Activated T-helper 17 cell treated with anti-CD3 and anti-CD28 coated beads, Interleukin-2, amount 50 U/mL, for 72 hours (primary cell): Measurements from ENCODE around the gene ABCF3. TPM values are rescaled to one million over a fixed set of nuclear protein-coding genes. Genes with fewer than 3 reads are reported as not detected.
A peak's percentile ranks its signal among the peaks of the same experiment; 100 is the strongest.
"Not testable (repeated sequence)": the region's sequence is repeated elsewhere in the genome, so short reads cannot be mapped to it uniquely, and the experiment has no call there.

Source experiments
- ATAC-seq: fragments of 150-1000 bp; cut with Tn5 transposase; replicated peaks from 2 replicates; pipeline ENCODE4 v1.10.0; 2021; ENCODE audit warnings: mild to moderate bottlenecking, moderate library complexity
- H3K27ac Mint-ChIP-seq: one replicate; pipeline ENCODE4 v1.8.0; 2022; ENCODE audit warnings: mixed read lengths
- H3K27me3 Mint-ChIP-seq: one replicate; pipeline ENCODE4 v1.8.0; 2022; ENCODE audit warnings: mixed read lengths
- H3K36me3 Mint-ChIP-seq: one replicate; pipeline ENCODE4 v1.8.0; 2022; ENCODE audit warnings: low read depth, mild to moderate bottlenecking, mixed read lengths
- H3K4me1 Mint-ChIP-seq: one replicate; pipeline ENCODE4 v1.8.0; 2022; ENCODE audit warnings: mixed read lengths
- H3K4me3 Mint-ChIP-seq: one replicate; pipeline ENCODE4 v1.8.0; 2022; ENCODE audit warnings: mild to moderate bottlenecking, mixed read lengths
- H3K9me3 Mint-ChIP-seq: one replicate; pipeline ENCODE4 v1.8.0; 2022; ENCODE audit warnings: mixed read lengths
- total RNA-seq, 2 donors: library from RNA; stranded (reverse); gene quantifications; one replicate each; pipeline ENCODE4 v1.2.3, GENCODE V29; 2022

The ABCF3 gene
- total RNA-seq, 2 donors from 2014 or later, result 75.5 to 93.5 TPM

DNA sequence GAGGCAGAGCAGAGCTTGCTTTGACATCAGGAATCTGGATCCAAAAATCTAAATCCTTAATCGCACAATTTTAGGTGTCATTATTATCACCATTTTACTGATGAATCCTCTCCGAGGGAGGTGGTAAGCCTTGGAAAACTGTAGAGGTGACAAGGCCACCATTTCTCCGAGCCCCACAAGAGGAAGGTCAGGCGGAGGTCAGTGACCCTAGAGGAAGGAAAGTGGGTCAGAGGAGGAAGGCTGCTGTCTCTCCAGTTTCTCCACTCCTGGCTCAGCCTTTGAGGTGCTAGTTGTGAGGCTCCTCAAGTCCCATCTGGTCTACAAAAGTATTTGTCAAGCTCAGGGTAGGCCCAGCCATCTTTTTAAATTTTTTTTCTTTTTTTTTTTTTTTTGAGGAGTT lies 27.6 kb upstream of the ABCF3 start:
- Mint-ChIP-seq H3K4me1 (peaks cover 17% of the 10 kb centered on the region), H3K4me3 (peak overlapping the region; percentile 94), H3K27ac (no peak overlapping the region), H3K9me3 (no peaks in the 10 kb centered on the region), H3K36me3 (peaks cover 26% of the 10 kb centered on the region), H3K27me3 (no peaks in the 10 kb centered on the region)
- no peak for ATAC-seq

DNA sequence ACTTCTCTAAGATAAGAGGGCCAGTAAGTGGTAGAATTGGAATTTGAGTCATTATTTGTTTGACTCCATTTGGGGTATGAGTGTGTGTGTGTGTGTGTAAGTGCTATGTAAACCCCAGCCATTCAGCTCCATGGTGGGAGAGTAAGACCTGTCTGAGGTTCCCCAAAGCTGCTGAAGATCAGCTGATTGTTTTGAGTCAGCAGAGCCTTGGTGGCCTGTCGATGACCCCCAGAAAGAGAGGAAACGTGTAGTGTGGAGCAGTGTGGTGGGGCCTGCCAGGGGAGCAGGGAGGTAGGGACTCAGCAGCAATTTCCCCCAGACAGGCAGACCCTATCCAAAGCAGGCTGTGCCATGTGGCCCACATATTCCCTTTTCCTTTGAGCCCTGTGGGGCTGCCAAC lies 25.5 kb upstream of the ABCF3 start:
- Mint-ChIP-seq H3K36me3 (peaks cover 47% of the 10 kb centered on the region), H3K4me1 (peaks cover 17% of the 10 kb centered on the region), H3K9me3 (no peaks in the 10 kb centered on the region), H3K4me3 (no peak overlapping the region), H3K27me3 (no peaks in the 10 kb centered on the region), H3K27ac (peak overlapping the region; percentile 77)
- no peak for ATAC-seq

DNA sequence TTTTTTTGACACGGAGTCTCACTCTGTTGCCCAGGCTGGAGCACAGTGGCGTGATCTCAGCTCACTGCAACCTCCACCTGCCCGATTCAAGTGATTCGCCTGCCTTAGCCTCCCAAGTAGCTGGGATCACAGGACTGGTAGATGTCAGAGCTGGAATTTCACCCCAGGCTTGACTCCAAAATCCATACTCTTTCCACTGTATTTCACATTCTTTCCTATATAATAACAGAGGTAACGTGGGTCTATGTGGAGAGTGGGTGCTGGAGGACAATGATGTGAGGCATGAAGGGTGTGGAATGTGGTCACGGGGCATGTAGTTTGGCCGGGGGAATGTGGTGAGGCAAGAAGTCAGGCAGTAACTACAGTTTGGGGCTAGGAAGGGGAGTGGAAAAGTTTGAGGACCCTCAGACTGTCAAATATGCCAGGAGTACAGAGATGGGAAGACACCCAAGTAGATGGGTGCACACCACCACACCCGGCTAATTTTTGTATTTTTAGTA lies 23.4 kb upstream of the ABCF3 start:
- peaks cover 11% of the 10 kb centered on the region for H3K4me1 Mint-ChIP-seq
- not testable (repeated sequence) for H3K4me3 Mint-ChIP-seq

DNA sequence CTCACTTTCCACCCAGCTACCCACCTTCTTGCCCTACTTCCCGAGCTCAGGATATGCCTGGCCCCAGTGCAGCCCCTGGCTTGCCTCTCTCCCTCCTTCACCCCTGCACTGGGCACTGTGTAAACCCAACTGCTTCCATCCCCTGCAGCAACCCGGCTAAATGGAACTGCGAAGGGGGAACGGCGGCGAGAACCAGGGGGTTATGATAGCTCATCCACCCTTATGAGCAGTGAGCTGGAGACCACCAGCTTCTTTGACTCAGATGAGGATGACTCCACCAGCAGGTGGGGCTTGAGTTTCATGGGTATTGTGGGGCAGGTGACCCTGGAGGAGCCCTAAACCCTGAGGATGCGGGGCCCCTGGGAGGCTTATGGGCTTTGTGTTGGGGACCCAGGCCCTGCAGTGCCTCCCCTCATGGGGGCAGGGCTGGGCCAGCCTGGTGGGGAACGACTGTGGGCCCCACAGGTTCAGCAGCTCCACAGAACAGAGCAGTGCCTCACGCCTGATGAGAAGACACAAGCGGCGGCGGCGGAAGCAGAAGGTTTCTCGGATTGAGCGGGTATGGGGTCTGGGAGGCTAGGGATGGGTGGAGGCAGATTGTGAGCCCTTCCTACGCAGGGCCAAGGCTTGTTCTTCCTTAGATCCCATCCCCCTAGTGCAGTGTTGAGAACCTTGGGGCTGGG lies 21.2 kb upstream of the ABCF3 start:
- no peak for ATAC-seq
- Mint-ChIP-seq H3K27me3 (no peaks in the 10 kb centered on the region), H3K9me3 (no peaks in the 10 kb centered on the region), H3K27ac (no peak overlapping the region), H3K4me1 (peaks cover 11% of the 10 kb centered on the region), H3K36me3 (peaks cover 70% of the 10 kb centered on the region), H3K4me3 (no peak overlapping the region)

More for the DNA sequence above, 23.4 kb upstream of the ABCF3 start:
- H3K36me3 Mint-ChIP-seq, result peaks cover 66% of the 10 kb centered on the region
- not testable (repeated sequence) for H3K27ac Mint-ChIP-seq, H3K9me3 Mint-ChIP-seq, ATAC-seq, H3K27me3 Mint-ChIP-seq

DNA sequence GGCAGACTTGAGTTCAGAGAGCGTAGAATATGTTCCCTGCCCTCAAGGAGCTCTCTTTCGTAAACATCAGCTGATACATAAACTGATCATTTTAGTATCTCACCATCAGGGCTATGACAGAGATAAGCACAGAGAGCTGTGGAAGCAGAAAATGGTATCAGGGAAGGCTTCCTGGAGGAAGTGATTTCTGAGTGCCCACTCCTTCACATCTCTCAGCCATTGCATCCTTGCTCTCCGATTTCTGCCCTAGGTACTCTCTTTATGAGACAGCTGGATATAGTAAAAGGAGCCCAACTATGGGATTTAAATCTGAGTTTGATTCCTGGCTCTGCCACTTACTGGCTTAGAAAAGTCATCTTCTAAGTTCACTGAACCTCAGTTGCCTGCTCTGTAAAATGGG lies 20.5 kb upstream of the ABCF3 start:
- ATAC-seq, result no peak
- no peaks in the 10 kb centered on the region for H3K27me3 Mint-ChIP-seq
- H3K4me1 Mint-ChIP-seq, result peaks cover 6% of the 10 kb centered on the region
- no peaks in the 10 kb centered on the region for H3K9me3 Mint-ChIP-seq
- H3K27ac Mint-ChIP-seq, result no peak overlapping the region
- H3K36me3 Mint-ChIP-seq, result peaks cover 70% of the 10 kb centered on the region
- H3K4me3 Mint-ChIP-seq, result no peak overlapping the region

DNA sequence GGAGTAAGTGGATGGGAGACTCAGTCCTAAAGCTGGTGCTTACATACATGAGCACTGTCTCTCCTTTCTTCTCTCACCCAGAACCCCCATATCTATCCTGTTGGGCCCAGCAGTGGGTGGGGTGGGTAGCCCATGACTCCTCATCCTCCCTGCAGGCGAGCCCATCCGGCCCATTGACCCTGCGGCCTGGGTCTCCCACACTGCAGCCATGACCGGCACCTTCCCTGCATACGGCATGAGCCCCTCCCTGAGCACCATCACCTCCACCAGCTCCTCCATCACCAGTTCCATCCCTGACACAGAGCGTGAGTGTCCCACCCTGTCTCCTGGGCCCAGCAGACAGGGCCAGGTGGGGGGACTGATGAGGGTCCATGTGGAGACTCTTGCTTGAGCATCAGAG lies 19.3 kb upstream of the ABCF3 start:
- H3K36me3 Mint-ChIP-seq, result peaks cover 76% of the 10 kb centered on the region
- peaks cover 7% of the 10 kb centered on the region for H3K4me1 Mint-ChIP-seq
- ATAC-seq, result no peak
- no peak overlapping the region for H3K27ac Mint-ChIP-seq
- H3K9me3 Mint-ChIP-seq, result no peaks in the 10 kb centered on the region
- H3K4me3 Mint-ChIP-seq, result no peak overlapping the region
- no peaks in the 10 kb centered on the region for H3K27me3 Mint-ChIP-seq

DNA sequence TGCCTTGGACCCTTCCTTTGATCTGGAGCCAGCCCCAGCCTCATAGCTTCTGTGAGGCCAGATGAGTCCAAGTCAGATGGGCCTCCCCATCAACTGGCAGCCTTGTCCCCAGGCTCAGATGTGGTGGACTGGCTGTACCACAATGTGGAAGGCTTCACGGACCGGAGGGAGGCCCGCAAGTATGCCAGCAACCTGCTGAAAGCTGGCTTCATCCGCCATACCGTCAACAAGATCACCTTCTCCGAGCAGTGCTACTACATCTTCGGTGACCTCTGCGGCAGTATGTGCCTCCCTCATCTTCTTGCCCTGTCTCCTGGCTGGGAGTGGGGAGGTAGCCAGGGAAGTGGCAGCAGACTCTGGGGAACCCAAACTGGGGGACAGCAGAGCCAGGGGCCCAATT lies 18.2 kb upstream of the ABCF3 start:
- Mint-ChIP-seq H3K9me3 (no peaks in the 10 kb centered on the region), H3K4me1 (peaks cover 9% of the 10 kb centered on the region), H3K27me3 (no peaks in the 10 kb centered on the region), H3K27ac (no peak overlapping the region), H3K36me3 (peaks cover 71% of the 10 kb centered on the region), H3K4me3 (no peak overlapping the region)
- no peak for ATAC-seq

DNA sequence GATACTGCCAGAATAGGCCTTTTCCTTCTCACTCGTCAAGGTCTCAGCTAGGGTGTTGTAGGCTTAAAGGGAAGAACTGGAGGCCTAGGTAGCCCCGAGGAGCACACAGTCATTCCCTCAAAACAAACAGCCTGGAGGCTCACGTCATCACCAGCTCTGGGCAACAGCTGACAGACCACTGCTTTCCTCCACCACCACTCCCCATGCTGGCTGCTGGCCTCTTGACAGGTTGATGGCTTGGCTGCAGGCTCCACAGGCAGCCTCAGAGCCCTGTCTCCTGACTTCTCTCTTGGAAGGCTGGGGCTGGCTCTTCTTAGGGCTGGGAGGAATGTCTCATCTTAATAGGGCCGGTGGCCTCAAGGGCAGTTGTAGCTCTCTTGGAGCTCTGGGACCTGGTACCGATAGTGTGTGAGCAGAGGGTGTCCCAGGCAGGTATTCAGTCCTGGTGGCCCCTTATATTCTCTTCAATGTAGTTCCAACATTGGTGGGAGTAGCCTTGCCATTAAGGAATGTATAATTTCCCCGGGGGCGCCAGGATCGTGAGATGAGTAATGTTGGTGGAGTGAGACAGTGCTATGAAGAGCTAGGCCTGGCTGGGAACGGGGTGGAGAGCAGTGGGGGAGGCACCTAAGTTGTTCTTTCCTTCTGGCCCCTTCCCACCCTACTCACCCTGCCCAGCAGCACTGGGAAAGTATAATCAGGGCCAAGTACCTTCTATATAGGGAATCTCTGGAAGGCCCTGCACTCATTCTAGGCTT lies 17.5 kb upstream of the ABCF3 start:
- Mint-ChIP-seq H3K4me1 (peaks cover 9% of the 10 kb centered on the region), H3K9me3 (no peaks in the 10 kb centered on the region), H3K27me3 (no peaks in the 10 kb centered on the region), H3K4me3 (no peak overlapping the region), H3K36me3 (peaks cover 64% of the 10 kb centered on the region), H3K27ac (no peak overlapping the region)
- ATAC-seq, result no peak

DNA sequence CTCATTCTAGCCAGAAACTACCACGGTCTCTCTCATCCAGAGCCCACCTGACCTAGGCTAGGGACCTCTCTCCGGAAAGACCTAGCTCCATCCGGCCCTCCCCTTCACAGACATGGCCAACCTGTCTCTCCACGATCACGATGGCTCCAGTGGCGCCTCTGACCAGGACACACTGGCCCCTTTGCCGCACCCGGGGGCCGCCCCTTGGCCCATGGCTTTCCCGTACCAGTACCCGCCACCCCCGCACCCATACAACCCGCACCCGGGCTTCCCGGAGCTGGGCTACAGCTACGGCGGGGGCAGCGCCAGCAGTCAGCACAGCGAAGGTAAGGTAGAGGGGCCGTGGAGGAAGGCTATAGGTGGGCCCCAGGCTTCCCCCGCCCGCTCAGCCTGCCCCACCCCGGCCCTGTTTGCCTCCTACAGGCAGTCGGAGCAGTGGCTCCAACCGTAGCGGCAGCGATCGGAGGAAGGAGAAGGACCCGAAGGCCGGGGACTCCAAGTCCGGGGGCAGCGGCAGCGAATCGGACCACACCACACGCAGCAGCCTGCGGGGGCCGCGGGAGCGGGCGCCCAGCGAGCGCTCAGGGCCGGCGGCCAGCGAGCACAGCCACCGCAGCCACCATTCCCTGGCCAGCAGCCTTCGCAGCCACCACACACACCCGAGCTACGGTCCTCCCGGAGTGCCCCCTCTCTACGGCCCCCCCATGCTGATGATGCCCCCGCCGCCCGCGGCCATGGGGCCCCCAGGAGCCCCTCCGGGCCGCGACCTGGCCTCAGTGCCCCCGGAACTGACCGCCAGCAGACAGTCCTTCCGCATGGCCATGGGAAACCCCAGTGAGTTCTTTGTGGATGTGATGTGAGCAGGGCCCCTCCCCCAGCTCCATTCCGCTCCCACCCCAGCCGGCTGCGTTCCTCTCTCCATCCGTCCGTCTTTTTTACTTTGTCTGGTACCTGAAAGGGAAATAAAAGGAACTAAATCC lies 15.8 kb upstream of the ABCF3 start:
- ATAC-seq, result no peak
- no peaks in the 10 kb centered on the region for H3K9me3 Mint-ChIP-seq
- no peaks in the 10 kb centered on the region for H3K27me3 Mint-ChIP-seq
- no peak overlapping the region for H3K4me3 Mint-ChIP-seq
- H3K4me1 Mint-ChIP-seq, result peaks cover 9% of the 10 kb centered on the region
- H3K36me3 Mint-ChIP-seq, result peaks cover 49% of the 10 kb centered on the region
- no peak overlapping the region for H3K27ac Mint-ChIP-seq

DNA sequence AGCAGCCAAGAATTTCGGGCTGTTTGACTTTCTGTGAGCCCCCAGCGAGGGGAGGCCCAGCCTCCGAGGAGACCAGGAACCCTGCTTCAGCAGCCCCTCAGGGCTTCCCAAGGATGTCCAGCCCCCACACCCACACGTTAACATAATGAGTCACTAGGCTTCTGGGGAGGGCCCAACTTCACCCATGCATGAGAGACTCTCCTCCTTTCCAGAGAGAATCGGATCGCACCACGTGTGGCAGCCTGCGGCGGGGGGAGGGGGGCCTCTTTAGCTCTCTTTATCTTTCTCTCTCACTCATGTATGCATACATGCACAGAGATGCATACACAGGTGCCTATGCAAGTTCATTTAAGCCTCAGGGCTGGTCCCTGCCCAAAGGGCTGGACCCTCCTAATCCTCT lies 14.4 kb upstream of the ABCF3 start:
- ATAC-seq, result no peak
- no peaks in the 10 kb centered on the region for H3K27me3 Mint-ChIP-seq

DNA sequence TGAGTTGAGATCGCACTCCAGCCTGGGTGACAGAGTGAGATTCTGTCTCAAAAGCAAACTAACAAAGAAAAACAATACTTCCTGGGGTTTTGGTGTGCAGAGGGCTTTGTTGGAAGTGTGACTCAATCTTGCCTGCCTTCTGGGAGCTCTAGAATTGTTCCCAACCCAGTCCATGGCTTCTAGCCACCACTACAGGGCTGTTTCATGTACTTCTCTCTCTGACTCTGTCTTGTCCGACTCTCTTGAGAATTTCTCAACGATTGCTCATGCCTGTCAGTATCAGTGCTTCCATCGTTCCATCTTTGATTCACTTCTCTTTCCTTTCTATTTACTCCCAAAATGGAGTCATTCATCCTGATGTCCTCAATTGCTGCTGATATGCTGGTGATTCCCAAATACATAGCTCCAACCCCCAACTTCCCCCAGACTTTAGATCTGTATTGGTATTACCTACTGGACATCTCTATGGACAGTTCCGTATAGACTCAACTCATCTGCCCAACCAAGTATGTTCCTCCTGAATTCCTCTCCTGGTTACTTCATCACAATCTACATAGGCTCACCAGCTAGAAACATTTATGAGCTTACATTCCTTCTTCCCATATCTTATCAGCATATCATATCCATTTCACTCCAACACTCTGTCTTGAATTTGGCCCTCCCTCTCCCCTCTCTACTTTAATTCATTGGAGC lies 13.2 kb upstream of the ABCF3 start:
- peaks cover 16% of the 10 kb centered on the region for H3K4me1 Mint-ChIP-seq

More for the DNA sequence above, 14.4 kb upstream of the ABCF3 start:
- H3K4me1 Mint-ChIP-seq, result peaks cover 15% of the 10 kb centered on the region
- H3K36me3 Mint-ChIP-seq, result peaks cover 42% of the 10 kb centered on the region
- peak overlapping the region; percentile 19 for H3K27ac Mint-ChIP-seq
- no peaks in the 10 kb centered on the region for H3K9me3 Mint-ChIP-seq
- H3K4me3 Mint-ChIP-seq, result no peak overlapping the region

DNA sequence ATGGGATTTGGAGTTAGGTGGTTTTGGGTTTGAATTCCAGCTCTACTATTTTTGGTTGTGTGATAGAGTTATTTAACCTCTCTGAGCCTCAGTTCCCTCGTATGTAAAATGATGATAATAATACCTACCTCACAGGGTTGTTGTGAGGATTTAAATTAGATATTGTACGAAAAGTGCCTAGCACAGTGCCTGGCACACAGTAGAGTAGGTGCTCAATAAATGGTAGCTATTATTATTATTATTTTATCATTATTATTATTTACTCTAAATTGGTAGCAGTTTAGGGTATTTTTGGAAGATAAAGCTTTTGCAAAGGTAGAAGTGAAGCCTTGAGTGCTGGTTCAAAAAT lies 12.7 kb upstream of the ABCF3 start:
- no peaks in the 10 kb centered on the region for H3K27me3 Mint-ChIP-seq

More for the DNA sequence above, 13.2 kb upstream of the ABCF3 start:
- no peaks in the 10 kb centered on the region for H3K27me3 Mint-ChIP-seq
- no peak overlapping the region for H3K27ac Mint-ChIP-seq
- no peaks in the 10 kb centered on the region for H3K9me3 Mint-ChIP-seq
- H3K36me3 Mint-ChIP-seq, result peaks cover 39% of the 10 kb centered on the region
- no peak overlapping the region for H3K4me3 Mint-ChIP-seq
- no peak for ATAC-seq

DNA sequence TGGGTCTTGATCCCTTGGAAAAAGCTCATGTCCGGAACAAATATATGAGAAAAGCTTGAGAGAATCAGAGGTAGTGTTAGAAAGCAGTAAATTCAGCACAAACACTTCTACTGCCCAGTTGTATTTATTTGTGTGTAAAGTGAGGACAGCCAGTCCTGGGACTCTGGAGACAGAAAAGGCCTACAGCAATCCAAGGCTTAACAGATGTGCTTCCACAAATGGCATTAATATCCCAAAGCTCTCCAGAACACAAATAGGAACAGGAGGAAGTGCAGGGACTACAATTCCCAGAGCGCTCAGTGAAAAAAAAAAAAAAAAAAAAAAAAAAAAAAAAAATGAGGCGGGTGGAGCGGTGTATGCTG lies 11.7 kb upstream of the ABCF3 start:
- Mint-ChIP-seq H3K27me3 (no peaks in the 10 kb centered on the region), H3K4me3 (peak overlapping the region; percentile 98), H3K4me1 (peaks cover 20% of the 10 kb centered on the region), H3K9me3 (no peaks in the 10 kb centered on the region), H3K36me3 (peaks cover 49% of the 10 kb centered on the region), H3K27ac (peak overlapping the region; percentile 96)
- peak; percentile 2 for ATAC-seq

More for the DNA sequence above, 12.7 kb upstream of the ABCF3 start:
- no peak overlapping the region for H3K27ac Mint-ChIP-seq
- no peaks in the 10 kb centered on the region for H3K9me3 Mint-ChIP-seq
- ATAC-seq, result no peak
- peaks cover 44% of the 10 kb centered on the region for H3K36me3 Mint-ChIP-seq
- no peak overlapping the region for H3K4me3 Mint-ChIP-seq
- peaks cover 20% of the 10 kb centered on the region for H3K4me1 Mint-ChIP-seq
